GM10248 (cell line): ENCODE measurements around the gene DIP2C.
"Not testable (repeated sequence)": the region's sequence is repeated elsewhere in the genome, so short reads cannot be mapped to it uniquely, and the experiment has no call there.

Experiments used
- CTCF ChIA-PET: fragments of 300-600 bp; sonication (Branson Sonifier 250); formaldehyde crosslinking; extraction: SDS; loops from one replicate; lab custom pipeline; 2021; ENCODE audit warnings: antibody characterized with exemption; lab: Yijun Ruan, JAX
- POLR2A ChIA-PET: fragments of 350-650 bp; sonication (Branson Sonifier 250); formaldehyde crosslinking; extraction: SDS; loops from one replicate; lab custom pipeline; 2020; ENCODE audit warnings: antibody characterized with exemption; lab: Yijun Ruan, JAX
- DNase-seq: peaks from one replicate; pipeline ENCODE4 v3.0.0; 2012; ENCODE audit errors: extremely low spot score
- TF ChIP-seq, protein P1 (sequence below): IDR thresholded peaks from 2 replicates; pipeline ENCODE4 v1.5.1; 2012; ENCODE audit warnings: mild to moderate bottlenecking, low read depth; ENCODE audit errors: extremely low read depth, missing control alignments, control extremely low read depth

DIP2C gene

DNA sequence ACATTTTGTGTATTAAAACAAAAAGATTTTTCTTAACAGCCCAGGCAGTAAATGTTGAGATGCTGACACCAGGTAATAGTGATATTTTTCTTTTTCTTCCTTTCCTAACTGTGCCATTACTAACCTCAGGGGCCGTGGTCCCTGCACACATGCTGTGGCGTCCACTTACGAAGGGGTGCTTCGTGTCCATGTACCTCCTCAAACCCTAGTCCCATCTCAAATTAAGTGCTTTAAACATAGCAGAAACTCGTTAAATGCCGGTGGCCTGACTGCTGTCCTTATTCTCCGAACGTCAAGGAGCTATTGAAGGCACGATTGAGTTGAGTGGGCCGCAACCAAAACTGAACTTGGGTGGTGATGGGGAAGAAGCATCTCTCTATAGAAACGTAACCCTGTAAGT lies 421.8 kb downstream of the DIP2C start:
- CTCF ChIA-PET, result no interaction called here
- TF ChIP-seq, protein P1, sequence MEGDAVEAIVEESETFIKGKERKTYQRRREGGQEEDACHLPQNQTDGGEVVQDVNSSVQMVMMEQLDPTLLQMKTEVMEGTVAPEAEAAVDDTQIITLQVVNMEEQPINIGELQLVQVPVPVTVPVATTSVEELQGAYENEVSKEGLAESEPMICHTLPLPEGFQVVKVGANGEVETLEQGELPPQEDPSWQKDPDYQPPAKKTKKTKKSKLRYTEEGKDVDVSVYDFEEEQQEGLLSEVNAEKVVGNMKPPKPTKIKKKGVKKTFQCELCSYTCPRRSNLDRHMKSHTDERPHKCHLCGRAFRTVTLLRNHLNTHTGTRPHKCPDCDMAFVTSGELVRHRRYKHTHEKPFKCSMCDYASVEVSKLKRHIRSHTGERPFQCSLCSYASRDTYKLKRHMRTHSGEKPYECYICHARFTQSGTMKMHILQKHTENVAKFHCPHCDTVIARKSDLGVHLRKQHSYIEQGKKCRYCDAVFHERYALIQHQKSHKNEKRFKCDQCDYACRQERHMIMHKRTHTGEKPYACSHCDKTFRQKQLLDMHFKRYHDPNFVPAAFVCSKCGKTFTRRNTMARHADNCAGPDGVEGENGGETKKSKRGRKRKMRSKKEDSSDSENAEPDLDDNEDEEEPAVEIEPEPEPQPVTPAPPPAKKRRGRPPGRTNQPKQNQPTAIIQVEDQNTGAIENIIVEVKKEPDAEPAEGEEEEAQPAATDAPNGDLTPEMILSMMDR, result no peak
- no peak for DNase-seq
- POLR2A ChIA-PET, result no interaction called here

GRCh38 chr10:266974-267425 lies 422.5 kb downstream of the DIP2C start:
- TF ChIP-seq, protein P1, result no peak
- CTCF ChIA-PET, result no interaction called here
- POLR2A ChIA-PET, result no interaction called here
- no peak for DNase-seq

GRCh38 chr10:265816-266588 lies 423.5 kb downstream of the DIP2C start:
- CTCF ChIA-PET, DNase-seq, POLR2A ChIA-PET: not testable (repeated sequence)

DNA sequence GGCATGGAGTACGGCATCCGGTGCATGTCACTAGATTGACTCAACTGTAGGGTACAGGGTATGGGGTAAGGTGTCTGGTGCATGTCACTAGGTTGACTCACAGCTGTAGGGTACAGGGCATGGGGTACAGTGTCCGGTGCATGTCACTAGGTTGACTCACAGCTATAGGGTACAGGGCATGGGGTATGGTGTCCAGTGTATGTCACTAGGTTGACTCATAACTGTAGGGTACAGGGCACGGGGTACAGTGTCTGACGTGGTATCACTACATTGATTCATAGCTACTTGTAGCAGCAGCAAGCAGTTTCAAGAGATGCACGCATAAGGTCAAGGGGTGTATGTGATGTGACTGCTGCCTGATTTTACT lies 424.4 kb downstream of the DIP2C start:
- CTCF ChIA-PET, DNase-seq, POLR2A ChIA-PET: not testable (repeated sequence)

GRCh38 chr10:264160-265073 lies 425.1 kb downstream of the DIP2C start:
- POLR2A ChIA-PET, DNase-seq: not testable (repeated sequence)
- CTCF ChIA-PET, result interaction anchor here (1.1 kb wide), 1 partner anchor 23 kb away, joined by 3 read pairs; no protein-coding TSS in a partner anchor

DNA sequence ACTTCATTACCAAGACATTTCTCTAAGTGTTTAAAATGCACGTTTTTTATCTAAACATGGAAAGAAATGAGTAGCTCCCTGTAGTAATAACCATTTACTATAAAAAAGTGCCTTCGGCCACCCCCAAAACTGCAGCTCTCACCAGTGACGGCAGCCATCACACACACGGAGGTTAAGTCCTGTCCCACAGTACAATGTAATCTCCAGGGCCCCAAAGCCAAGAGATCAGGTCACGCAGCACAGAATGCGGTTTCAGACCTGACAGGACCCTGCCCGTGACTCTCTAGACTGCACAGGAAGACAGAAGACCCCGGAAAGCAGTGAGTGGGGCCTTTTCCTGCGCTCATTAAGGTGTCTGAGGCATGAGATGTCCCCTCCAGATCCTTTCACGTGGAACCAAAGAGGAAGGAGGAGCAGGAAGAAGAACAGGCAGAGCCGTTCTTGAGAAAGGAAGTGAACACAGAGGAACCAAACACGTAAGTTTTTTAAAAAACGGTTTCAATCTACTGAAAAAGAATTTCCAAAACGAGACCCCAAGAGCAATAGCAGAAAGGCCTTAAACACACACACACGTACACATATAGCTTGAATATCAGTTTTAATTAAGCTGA lies 428.5 kb downstream of the DIP2C start:
- peak; percentile 25 for DNase-seq
- POLR2A ChIA-PET, result no interaction called here
- CTCF ChIA-PET, result interaction anchor here (0.7 kb wide), 1 partner anchor 13 kb away, joined by 3 read pairs; no protein-coding TSS in a partner anchor
- TF ChIP-seq, protein P1, result no peak

DNA sequence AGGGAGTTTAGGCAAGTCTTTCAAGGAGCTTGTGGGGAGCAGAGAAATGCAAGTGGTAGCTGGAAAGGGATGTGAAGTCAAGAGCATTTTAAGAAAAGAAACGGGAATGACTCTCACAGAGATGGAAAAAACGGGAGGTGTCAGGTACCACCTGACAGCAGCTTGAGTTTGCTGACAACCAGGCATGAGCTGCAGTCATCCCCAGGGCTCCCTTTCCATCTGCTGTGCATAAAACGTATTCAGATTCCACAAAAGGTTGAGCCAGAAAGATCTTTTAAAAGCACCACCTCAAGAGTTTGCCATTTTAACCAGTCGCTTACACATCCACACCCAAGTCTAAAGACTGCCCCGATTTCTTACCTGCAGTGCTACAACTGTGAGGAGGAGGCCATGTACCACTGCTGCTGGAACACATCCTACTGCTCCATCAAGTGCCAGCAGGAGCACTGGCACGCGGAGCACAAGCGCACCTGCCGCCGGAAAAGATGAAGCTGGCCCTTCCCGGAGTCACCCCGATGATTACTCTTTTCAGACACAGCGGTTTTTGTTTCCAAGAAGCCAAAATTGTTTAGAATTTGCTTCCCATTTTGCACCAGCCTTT lies 437.4 kb downstream of the DIP2C start:
- POLR2A ChIA-PET, result no interaction called here
- TF ChIP-seq, protein P1, result no peak
- no peak for DNase-seq
- CTCF ChIA-PET, result interaction anchor here (1.4 to 1.7 kb wide), 2 partner anchors 11 to 31 kb away, joined by 3 read pairs; no protein-coding TSS in a partner anchor
